Measurements from ENCODE around the gene DDX1. TPM values are rescaled to one million over a fixed set of nuclear protein-coding genes. Genes with fewer than 3 reads are reported as not detected.

Gene DDX1
- total and polyA plus RNA-seq, 9 of the 15 experiments (the other 6 are each of a cell fraction or from before 2014, with no cell fraction given) = 116 to 277 (median 232) TPM

DNA sequence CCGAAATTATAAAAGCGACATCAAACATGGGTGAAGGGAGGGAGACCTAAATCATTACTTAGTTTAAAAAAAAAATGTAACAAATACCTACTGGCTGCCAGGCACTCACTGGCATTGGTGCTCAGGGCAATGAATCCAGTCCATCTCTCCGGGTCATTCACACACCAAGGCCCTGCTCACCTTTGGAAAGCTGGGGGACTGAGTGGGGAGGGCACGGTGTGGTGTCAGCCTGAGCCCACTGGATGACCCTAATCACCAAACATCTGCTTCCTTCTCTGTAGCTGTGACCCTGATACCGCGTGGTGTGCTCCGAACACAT is 336 bp upstream of the DDX1 start (continued):
- TF ChIP-seq, protein P1, sequence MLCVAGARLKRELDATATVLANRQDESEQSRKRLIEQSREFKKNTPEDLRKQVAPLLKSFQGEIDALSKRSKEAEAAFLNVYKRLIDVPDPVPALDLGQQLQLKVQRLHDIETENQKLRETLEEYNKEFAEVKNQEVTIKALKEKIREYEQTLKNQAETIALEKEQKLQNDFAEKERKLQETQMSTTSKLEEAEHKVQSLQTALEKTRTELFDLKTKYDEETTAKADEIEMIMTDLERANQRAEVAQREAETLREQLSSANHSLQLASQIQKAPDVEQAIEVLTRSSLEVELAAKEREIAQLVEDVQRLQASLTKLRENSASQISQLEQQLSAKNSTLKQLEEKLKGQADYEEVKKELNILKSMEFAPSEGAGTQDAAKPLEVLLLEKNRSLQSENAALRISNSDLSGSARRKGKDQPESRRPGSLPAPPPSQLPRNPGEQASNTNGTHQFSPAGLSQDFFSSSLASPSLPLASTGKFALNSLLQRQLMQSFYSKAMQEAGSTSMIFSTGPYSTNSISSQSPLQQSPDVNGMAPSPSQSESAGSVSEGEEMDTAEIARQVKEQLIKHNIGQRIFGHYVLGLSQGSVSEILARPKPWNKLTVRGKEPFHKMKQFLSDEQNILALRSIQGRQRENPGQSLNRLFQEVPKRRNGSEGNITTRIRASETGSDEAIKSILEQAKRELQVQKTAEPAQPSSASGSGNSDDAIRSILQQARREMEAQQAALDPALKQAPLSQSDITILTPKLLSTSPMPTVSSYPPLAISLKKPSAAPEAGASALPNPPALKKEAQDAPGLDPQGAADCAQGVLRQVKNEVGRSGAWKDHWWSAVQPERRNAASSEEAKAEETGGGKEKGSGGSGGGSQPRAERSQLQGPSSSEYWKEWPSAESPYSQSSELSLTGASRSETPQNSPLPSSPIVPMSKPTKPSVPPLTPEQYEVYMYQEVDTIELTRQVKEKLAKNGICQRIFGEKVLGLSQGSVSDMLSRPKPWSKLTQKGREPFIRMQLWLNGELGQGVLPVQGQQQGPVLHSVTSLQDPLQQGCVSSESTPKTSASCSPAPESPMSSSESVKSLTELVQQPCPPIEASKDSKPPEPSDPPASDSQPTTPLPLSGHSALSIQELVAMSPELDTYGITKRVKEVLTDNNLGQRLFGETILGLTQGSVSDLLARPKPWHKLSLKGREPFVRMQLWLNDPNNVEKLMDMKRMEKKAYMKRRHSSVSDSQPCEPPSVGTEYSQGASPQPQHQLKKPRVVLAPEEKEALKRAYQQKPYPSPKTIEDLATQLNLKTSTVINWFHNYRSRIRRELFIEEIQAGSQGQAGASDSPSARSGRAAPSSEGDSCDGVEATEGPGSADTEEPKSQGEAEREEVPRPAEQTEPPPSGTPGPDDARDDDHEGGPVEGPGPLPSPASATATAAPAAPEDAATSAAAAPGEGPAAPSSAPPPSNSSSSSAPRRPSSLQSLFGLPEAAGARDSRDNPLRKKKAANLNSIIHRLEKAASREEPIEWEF (CRISPR knock-in tag; IDR thresholded peaks at IDR 0.05) = peak; percentile 61; the same call in 1 of the 2 replicates
- TF ChIP-seq, protein P2, sequence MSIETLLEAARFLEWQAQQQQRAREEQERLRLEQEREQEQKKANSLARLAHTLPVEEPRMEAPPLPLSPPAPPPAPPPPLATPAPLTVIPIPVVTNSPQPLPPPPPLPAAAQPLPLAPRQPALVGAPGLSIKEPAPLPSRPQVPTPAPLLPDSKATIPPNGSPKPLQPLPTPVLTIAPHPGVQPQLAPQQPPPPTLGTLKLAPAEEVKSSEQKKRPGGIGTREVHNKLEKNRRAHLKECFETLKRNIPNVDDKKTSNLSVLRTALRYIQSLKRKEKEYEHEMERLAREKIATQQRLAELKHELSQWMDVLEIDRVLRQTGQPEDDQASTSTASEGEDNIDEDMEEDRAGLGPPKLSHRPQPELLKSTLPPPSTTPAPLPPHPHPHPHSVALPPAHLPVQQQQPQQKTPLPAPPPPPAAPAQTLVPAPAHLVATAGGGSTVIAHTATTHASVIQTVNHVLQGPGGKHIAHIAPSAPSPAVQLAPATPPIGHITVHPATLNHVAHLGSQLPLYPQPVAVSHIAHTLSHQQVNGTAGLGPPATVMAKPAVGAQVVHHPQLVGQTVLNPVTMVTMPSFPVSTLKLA (conservative IDR thresholded peaks at IDR 0.05) = no peak; a peak in 1 of 4 replicates
- TF ChIP-seq SMAD2 (IDR thresholded peaks at IDR 0.05; ENCODE audit: low read depth, low read length) (no peak), RBM22 (IDR thresholded peaks at IDR 0.05; ENCODE audit: low read depth, low read length, poor library complexity, severe bottlenecking) (no peak), RCOR1 (IDR thresholded peaks at IDR 0.05; ENCODE audit: borderline replicate concordance in 1 of 2, low read depth in 2 of 2, low read length in 2 of 2) (no peak), ZNF830 (CRISPR knock-in tag; IDR thresholded peaks at IDR 0.05) (no peak), HMG20B (CRISPR knock-in tag; IDR thresholded peaks at IDR 0.05) (no peak), CHD1 (IDR thresholded peaks at IDR 0.05; ENCODE audit: low read length) (no peak)
- TF ChIP-seq, protein P3, sequence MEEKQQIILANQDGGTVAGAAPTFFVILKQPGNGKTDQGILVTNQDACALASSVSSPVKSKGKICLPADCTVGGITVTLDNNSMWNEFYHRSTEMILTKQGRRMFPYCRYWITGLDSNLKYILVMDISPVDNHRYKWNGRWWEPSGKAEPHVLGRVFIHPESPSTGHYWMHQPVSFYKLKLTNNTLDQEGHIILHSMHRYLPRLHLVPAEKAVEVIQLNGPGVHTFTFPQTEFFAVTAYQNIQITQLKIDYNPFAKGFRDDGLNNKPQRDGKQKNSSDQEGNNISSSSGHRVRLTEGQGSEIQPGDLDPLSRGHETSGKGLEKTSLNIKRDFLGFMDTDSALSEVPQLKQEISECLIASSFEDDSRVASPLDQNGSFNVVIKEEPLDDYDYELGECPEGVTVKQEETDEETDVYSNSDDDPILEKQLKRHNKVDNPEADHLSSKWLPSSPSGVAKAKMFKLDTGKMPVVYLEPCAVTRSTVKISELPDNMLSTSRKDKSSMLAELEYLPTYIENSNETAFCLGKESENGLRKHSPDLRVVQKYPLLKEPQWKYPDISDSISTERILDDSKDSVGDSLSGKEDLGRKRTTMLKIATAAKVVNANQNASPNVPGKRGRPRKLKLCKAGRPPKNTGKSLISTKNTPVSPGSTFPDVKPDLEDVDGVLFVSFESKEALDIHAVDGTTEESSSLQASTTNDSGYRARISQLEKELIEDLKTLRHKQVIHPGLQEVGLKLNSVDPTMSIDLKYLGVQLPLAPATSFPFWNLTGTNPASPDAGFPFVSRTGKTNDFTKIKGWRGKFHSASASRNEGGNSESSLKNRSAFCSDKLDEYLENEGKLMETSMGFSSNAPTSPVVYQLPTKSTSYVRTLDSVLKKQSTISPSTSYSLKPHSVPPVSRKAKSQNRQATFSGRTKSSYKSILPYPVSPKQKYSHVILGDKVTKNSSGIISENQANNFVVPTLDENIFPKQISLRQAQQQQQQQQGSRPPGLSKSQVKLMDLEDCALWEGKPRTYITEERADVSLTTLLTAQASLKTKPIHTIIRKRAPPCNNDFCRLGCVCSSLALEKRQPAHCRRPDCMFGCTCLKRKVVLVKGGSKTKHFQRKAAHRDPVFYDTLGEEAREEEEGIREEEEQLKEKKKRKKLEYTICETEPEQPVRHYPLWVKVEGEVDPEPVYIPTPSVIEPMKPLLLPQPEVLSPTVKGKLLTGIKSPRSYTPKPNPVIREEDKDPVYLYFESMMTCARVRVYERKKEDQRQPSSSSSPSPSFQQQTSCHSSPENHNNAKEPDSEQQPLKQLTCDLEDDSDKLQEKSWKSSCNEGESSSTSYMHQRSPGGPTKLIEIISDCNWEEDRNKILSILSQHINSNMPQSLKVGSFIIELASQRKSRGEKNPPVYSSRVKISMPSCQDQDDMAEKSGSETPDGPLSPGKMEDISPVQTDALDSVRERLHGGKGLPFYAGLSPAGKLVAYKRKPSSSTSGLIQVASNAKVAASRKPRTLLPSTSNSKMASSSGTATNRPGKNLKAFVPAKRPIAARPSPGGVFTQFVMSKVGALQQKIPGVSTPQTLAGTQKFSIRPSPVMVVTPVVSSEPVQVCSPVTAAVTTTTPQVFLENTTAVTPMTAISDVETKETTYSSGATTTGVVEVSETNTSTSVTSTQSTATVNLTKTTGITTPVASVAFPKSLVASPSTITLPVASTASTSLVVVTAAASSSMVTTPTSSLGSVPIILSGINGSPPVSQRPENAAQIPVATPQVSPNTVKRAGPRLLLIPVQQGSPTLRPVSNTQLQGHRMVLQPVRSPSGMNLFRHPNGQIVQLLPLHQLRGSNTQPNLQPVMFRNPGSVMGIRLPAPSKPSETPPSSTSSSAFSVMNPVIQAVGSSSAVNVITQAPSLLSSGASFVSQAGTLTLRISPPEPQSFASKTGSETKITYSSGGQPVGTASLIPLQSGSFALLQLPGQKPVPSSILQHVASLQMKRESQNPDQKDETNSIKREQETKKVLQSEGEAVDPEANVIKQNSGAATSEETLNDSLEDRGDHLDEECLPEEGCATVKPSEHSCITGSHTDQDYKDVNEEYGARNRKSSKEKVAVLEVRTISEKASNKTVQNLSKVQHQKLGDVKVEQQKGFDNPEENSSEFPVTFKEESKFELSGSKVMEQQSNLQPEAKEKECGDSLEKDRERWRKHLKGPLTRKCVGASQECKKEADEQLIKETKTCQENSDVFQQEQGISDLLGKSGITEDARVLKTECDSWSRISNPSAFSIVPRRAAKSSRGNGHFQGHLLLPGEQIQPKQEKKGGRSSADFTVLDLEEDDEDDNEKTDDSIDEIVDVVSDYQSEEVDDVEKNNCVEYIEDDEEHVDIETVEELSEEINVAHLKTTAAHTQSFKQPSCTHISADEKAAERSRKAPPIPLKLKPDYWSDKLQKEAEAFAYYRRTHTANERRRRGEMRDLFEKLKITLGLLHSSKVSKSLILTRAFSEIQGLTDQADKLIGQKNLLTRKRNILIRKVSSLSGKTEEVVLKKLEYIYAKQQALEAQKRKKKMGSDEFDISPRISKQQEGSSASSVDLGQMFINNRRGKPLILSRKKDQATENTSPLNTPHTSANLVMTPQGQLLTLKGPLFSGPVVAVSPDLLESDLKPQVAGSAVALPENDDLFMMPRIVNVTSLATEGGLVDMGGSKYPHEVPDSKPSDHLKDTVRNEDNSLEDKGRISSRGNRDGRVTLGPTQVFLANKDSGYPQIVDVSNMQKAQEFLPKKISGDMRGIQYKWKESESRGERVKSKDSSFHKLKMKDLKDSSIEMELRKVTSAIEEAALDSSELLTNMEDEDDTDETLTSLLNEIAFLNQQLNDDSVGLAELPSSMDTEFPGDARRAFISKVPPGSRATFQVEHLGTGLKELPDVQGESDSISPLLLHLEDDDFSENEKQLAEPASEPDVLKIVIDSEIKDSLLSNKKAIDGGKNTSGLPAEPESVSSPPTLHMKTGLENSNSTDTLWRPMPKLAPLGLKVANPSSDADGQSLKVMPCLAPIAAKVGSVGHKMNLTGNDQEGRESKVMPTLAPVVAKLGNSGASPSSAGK (IDR thresholded peaks at IDR 0.05) = peak; percentile 96

Measured in K562 (cell line).